Right ventricle myocardium inferior (tissue), 1 donor: ENCODE results near the gene PRKCZ. TPM values are rescaled to one million over a fixed set of nuclear protein-coding genes. Genes with fewer than 3 reads are reported as not detected.

Source experiments
- ATAC-seq: fragments of 200-7000 bp; cut with Tn5 transposase; one replicate; pipeline ENCODE4 v1.9.1; 2020; ENCODE audit warnings: mild to moderate bottlenecking, moderate library complexity
- DNase-seq: peaks from one replicate; pipeline ENCODE4 v3.0.0; 2021; ENCODE audit errors: missing footprints
- intact Hi-C: fragments of 100-400 bp; cut with DNase I; formaldehyde crosslinking; loops from one replicate; pipeline ENCODE4 v1.11.0; 2022
- total RNA-seq: library from RNA; stranded (reverse); fragmentation: NEBNext Ultra II Directional; extraction: Animal tissue kit (Norgen Biotek cat#: 25700); gene quantifications from one replicate; pipeline ENCODE4 v1.2.1, GENCODE V29; 2021
- donor health status: DM: no; HTN: yes; CAD: no; lungs with severe emphysema.

The PRKCZ gene
- total RNA-seq, 1 donor from 2014 or later: 16.4 TPM

DNA sequence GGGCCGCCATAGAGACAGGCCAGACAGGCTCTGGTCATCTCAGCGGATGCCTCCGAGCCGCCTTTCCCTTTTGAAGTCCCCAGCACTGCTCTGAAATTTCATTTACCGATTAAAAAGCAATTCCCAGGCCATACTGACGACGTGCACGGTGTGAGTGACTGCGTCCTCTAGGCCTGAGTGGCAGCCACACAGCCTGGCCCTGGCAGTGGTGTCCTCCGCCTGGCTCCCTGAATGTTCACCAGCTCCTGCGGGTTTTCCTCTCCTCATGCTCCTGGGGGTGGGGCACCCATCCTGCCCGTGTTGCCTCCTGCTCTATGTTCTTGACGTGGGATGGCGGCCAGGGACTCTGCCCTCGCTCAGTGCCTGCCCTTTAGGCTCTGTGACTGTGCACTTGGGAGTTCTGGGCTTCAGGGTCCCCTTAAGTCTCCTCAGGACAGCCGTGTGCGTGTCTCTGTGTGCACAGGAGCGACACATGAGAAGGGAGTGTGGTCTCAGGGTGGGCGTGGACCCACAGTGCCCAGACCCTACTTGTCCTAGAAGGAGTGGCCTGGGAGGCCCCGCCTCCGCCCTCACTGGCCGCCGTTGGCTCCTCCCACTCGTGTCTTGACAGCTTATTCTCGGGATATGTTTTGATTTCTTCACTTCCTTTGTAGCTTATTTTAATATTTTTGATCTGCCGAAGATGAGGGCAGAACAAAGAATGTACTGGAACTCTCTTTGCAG, 181.5 kb downstream of the PRKCZ start:
- peak; percentile 15 for ATAC-seq
- DNase-seq: peak; percentile 88
- intact Hi-C loops: loop anchor here (2.0 kb wide), 2 partner anchors 37 to 83 kb away; partner anchors contain the start of gene FAAP20

DNA sequence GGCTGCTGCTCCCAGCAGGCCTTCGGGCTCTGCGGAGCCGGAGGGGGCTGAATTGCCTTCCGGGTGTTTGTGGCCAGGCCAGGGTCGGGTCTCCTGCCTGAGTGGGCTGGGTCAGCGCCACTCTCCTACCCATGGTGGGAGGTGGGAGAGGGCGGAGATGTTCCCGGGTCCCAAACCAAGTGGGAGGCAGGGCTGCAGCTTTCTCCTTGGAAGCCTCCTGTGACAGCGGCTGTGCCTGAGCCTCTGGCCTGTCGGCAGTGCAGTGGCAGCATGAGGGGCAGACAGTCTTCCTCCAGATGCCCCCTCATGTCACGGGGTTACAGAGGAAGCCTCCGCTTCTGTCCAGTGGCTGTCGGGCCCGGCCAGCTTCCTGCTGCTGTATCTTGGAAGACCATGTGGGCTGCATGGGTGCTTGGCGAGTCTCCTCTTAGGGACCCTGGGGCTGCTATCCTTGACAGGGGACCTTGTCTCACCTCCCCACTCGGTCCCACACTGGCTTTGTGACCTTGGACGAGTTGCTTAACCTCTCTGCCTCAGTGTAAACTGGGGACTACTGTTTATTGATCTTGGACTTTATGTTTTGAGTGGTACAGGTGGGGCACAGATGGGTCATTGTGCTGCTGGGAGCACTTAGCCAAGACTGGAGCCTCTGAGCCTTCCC, 182.2 kb downstream of the PRKCZ start:
- DNase-seq (peak; percentile 67), ATAC-seq (no peak)
- intact Hi-C loops: loop anchor here (2.0 kb wide), 1 partner anchor 82 kb away; no protein-coding TSS in a partner anchor

DNA sequence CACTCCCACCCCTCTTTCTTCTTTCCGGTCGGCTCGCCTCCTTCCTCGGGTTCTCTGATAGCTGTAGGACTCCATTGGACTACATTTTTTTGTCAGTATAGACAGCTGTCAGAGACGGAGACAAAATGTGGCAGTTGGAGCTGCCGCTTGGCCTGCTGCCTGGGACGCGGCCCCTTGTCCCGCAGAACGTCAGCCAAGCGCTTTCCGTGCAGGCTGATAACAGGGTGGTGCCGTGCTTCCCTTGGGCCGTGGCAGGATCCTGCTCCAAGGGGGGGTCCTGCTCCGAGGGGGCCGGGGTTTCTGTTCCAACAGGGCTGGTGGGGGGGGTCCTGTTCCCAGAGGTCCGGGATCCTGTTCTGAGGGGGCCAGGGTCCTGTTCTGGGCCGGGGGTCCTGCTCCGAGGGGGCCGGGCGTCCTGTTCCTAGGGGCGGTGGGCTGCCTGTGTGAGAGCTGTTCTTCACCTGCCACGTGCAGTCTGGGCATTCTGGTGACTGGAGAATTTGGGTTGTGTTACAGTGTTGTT, 182.8 kb downstream of the PRKCZ start:
- ATAC-seq (no peak), DNase-seq (peak; percentile 73)
- intact Hi-C loops: loop anchor here (2.0 kb wide), 1 partner anchor 82 kb away; no protein-coding TSS in a partner anchor

DNA sequence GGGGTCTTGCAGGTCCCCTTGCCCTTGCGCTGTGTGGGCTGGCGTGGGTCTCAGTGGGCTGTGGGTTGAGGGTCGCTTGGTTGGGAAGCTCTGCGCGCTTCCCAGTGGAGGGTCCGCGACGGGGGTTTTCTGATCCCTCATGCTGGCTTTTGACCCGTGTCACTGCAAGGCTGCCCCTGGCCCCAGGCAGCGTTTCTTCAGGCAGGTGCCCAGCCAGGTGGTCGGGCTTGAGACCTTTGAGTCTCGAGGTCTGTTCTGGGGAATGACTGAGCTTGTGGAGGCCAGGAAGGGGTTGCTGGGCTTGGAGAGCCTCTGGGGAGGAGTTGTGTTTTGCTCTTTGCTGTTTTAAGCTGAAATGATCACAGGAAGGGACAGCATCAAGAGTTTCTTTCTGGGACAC, 183.3 kb downstream of the PRKCZ start:
- intact Hi-C loops: loop anchor here (2.0 kb wide), 1 partner anchor 81 kb away; no protein-coding TSS in a partner anchor
- ATAC-seq: no peak
- peak; percentile 60 for DNase-seq

DNA sequence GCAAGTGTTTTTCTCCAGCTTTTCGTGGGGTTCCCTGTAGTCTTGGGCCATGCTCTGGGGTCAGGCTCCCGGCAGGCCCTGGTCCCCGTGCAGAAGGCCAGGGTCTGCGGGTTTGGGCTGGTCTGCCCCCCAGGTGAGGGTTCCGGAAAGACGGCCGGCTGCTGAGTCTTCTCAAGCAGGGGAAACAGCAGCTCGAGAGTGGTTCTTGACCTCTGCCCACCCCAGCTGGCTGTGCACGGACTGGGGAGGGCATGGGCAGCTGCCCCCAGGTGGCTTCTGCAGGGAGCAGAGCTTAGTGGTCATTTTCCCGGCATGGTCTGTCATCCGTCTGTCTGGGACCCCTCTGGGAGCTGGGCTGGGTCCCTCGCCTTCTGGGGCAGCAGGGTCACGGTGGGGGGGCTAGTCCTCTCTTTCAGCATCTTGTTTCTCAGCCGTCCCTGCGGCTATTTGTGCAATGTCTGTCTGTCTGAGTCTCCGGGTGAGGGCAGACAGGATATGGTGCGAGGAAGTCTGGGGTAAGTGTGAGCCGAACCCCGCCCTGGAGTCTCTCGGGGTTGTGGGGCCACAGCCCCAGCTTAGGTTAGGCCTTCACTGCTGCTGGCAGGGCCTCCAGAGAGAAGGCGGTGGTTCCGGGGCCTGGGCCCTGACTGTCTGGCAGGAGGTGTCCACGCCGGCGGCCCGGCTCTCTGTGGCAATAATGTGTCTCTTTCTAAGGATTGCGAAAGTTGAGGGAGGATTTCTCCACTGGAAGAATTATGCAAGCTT, 184.0 kb downstream of the PRKCZ start:
- peak; percentile 84 for ATAC-seq
- DNase-seq: peak; percentile 98
- intact Hi-C loops: loop anchor here (2.0 kb wide), 1 partner anchor 81 kb away; no protein-coding TSS in a partner anchor

DNA sequence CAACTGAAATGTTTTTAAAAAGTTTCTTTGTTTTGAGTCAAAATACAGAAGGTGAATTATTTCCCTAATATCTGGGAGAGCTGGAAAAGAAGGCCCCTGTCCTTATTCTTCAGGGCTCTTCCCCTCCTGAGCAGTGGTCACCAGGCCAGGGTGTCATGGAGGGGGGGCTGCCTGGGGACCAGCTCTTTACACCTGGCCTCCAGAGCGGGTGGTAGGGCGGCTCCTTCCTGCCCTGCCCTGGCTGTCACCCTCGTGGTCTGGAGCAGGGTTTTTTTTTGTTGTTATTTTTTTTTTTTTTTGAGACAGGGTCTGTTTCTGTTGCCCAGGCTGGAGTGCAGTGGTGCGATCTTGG, 184.5 kb downstream of the PRKCZ start:
- ATAC-seq (peak; percentile 17), DNase-seq (no peak)
- intact Hi-C loops: no loop called here

Other genes starting within 250 kb of the PRKCZ start
- 182 TPM for gene GNB1, start 159.3 kb upstream of the PRKCZ start, total RNA-seq
- gene CALML6, start 135.2 kb upstream of the PRKCZ start, total RNA-seq: not detected
- 1.2 TPM for gene TMEM52, start 131.1 kb upstream of the PRKCZ start, total RNA-seq
- gene CFAP74, start 46.6 kb upstream of the PRKCZ start, total RNA-seq: not detected
- gene GABRD, start 31.1 kb upstream of the PRKCZ start, total RNA-seq: 0.49 TPM
- 43.9 TPM for gene FAAP20, start 144.4 kb downstream of the PRKCZ start, total RNA-seq
- gene SKI, start 177.9 kb downstream of the PRKCZ start, total RNA-seq: 38.5 TPM